H1 (cell line): ENCODE data around the gene TRAPPC6A. TPM values are rescaled to one million over a fixed set of nuclear protein-coding genes. Genes with fewer than 3 reads are reported as not detected.
A peak's percentile ranks its signal among the peaks of the same experiment; 100 is the strongest.

Source experiments
- BCL11A ChIP-seq, 2 experiments: IDR thresholded peaks; one replicate each; pipeline ENCODE4 v1.6.1; 2011; ENCODE audit warnings: low read depth in 2 of 2, low read length in 2 of 2, mild to moderate bottlenecking in 2 of 2
- CHD7 ChIP-seq: fragments of 300-600 bp; sonication (generic); IDR thresholded peaks from 2 replicates; pipeline ENCODE4 v1.7.1; 2012; ENCODE audit warnings: low read length, moderate library complexity, mild to moderate bottlenecking, inconsistent platforms; ENCODE audit not compliant: insufficient replicate concordance
- KDM5A ChIP-seq: fragments of 200-600 bp; IDR thresholded peaks from 2 replicates; pipeline ENCODE4 v1.7.1; 2012; ENCODE audit warnings: mild to moderate bottlenecking, low read length, inconsistent platforms, mixed read lengths
- POLR2AphosphoS5 ChIP-seq: IDR thresholded peaks from 2 replicates; pipeline ENCODE4 v1.6.1; 2011; ENCODE audit warnings: low read depth, low read length
- POU5F1 ChIP-seq: IDR thresholded peaks from 2 replicates; pipeline ENCODE4 v1.6.1; 2011; ENCODE audit warnings: low read depth, mild to moderate bottlenecking, low read length, moderate library complexity
- RAD21 ChIP-seq, 2 experiments: IDR thresholded peaks in 1 of 2; conservative IDR thresholded peaks in 1 of 2; 2 replicates each; pipeline ENCODE4 v1.6.1; 2011; ENCODE audit warnings: low read depth in 2 of 2, low read length in 2 of 2, improper control_type of control experiment in 1 of 2, inconsistent platforms in 1 of 2, mild to moderate bottlenecking in 1 of 2, moderate library complexity in 1 of 2
- SAP30 ChIP-seq: fragments of 300-600 bp; sonication (generic); IDR thresholded peaks from 2 replicates; pipeline ENCODE4 v1.7.1; 2012; ENCODE audit warnings: low read length, moderate library complexity, mild to moderate bottlenecking, inconsistent platforms; ENCODE audit not compliant: insufficient read depth, insufficient replicate concordance
- SIX5 ChIP-seq: IDR thresholded peaks from 2 replicates; pipeline ENCODE4 v1.6.1; 2011; ENCODE audit warnings: mild to moderate bottlenecking, low read depth, low read length
- SP1 ChIP-seq: IDR thresholded peaks from 2 replicates; pipeline ENCODE4 v1.6.1; 2011; ENCODE audit warnings: low read depth, low read length
- polyA plus RNA-seq, 7 experiments: library from polyadenylated mRNA; depleted of rRNA in 3 of 7; stranded (reverse) in 5 of 7; unstranded in 2 of 7; fragments of >200 nt in 5 of 7; fragments of 200-250 nt in 2 of 7; gene quantifications; 1 replicate in 5 of 7; 2 replicates in 1 of 7; 4 replicates in 1 of 7; pipeline versions ENCODE4 v1.2.1 to v1.2.3, GENCODE V29; 2011 to 2013; ENCODE audit warnings: missing spikeins in 2 of 7, mixed read lengths in 2 of 7
- total RNA-seq: library from RNA; stranded (reverse); fragmentation: NEBNext Ultra II Directional; extraction: Animal tissue kit (Norgen Biotek cat#: 25700); gene quantifications from 2 replicates; pipeline ENCODE4 v1.2.1, GENCODE V29; 2021

Gene TRAPPC6A
- total and polyA plus RNA-seq, 2 of the 8 experiments (the other 6 are each of a cell fraction or from before 2014, with no cell fraction given): 31.8 to 130 TPM

- no peak for TF ChIP-seq CHD7
- no peak for TF ChIP-seq KDM5A
- no peak for TF ChIP-seq BCL11A (IDR thresholded peaks at IDR 0.05; ENCODE audit: low read depth in 2 of 2, low read length in 2 of 2)
- TF ChIP-seq SP1: no peak
- no peak for TF ChIP-seq POLR2AphosphoS5
- TF ChIP-seq SAP30: no peak
- TF ChIP-seq SIX5: no peak
- TF ChIP-seq POU5F1: no peak
- peak; percentile 47 to 63 for TF ChIP-seq RAD21 (IDR thresholded peaks at IDR 0.05 in 1 of 2, conservative IDR thresholded peaks at IDR 0.05 in 1 of 2; ENCODE audit: low read depth in 2 of 2, low read length in 2 of 2)
Measured at GRCh38 chr19:45191375-45191774, 13.3 kb upstream of the TRAPPC6A start (continued).
